ENCODE measurements around the gene LCLAT1. TPM values are rescaled to one million over a fixed set of nuclear protein-coding genes. Genes with fewer than 3 reads are reported as not detected.

Gene LCLAT1
- total and polyA plus RNA-seq, 2 of the 4 experiments (the other 2 are of a cell fraction), result 7.5 to 11.5 TPM

DNA sequence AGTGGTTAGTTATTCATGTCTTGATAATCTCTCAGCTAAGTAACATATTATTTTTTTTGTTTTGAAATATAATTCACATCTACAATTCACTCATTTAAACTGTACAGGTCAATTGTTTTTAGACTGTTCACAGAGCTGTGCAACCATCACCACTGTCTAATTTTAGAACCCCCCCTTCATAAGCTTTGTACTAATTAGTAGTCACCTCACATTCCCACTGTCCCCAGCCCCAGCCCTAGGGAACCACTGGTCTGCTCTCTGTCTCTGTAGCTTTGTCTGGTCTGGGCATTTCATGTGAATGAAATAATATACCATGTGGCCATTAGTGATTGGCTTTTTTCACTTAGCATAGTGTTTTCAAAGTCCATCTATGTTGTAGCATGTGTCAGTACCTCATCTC is 55.3 kb downstream of the LCLAT1 start:
- no TSS peak for BruUV-seq (replicated peaks)

More for the DNA sequence above, 55.3 kb downstream of the LCLAT1 start:
- 0 out of 2 replicates have a peak, but pooled peaks cover 5% of the 10 kb centered on the region for H3K9me1 ChIP-seq (ENCODE audit: insufficient read depth, low read length)
- peaks cover 17 to 21% of the 10 kb centered on the region in 2 experiments for H3K79me1 ChIP-seq (ENCODE audit: low read depth in 1 of 2, low read length in 2 of 2)
- H4K20me1 ChIP-seq (ENCODE audit: insufficient read depth, low read length), result no peaks in the 10 kb centered on the region
- no peak overlapping the region for H3K4me3 ChIP-seq (ENCODE audit: insufficient read depth, low read depth, low read length)
- dilution Hi-C loops (cut with HindIII; ENCODE audit: low sequenced_read_pairs, unreplicated experiment), result no loop called here
- in situ Hi-C loops (cut with MboI; ENCODE audit: low sequenced_read_pairs), result no loop called here
- no peaks in the 10 kb centered on the region for H3K27me3 ChIP-seq (ENCODE audit: control insufficient read depth, insufficient read depth, low read length)
- H2BK15ac ChIP-seq (ENCODE audit: low read depth, low read length), result no peak overlapping the region
- no peak for ATAC-seq (ENCODE audit: low read depth)
- no peak overlapping the region for H3K56ac ChIP-seq (ENCODE audit: extremely low read depth, insufficient read depth, low read length)
- H2BK120ac ChIP-seq (ENCODE audit: low read depth, low read length), result no peak overlapping the region
- H3K9me3 ChIP-seq (ENCODE audit: control insufficient read depth, insufficient read depth, low read length), result peaks cover 9% of the 10 kb centered on the region
- no peak overlapping the region for H2BK20ac ChIP-seq (ENCODE audit: low read depth, low read length)
- H2AFZ ChIP-seq (replicated peaks; ENCODE audit: low read length, poor library complexity), result no peak overlapping the region
- H2AK5ac ChIP-seq (ENCODE audit: low read depth, low read length), result no peak overlapping the region
- H3K9ac ChIP-seq (ENCODE audit: low read depth, low read length), result no peak overlapping the region
- H4K8ac ChIP-seq (ENCODE audit: low read depth in 2 of 2, low read length in 2 of 2), result no peak overlapping the region
- no peak for DNase-seq
- TF ChIP-seq RCOR1 (IDR thresholded peaks at IDR 0.05; ENCODE audit: insufficient replicate concordance, low read length), result no peak
- TF ChIP-seq MAFK (IDR thresholded peaks at IDR 0.05; ENCODE audit: low read depth, low read length), result no peak
- no peak for TF ChIP-seq SMC3 (IDR thresholded peaks at IDR 0.05; ENCODE audit: low read depth, low read length)
- TF ChIP-seq MXI1 (IDR thresholded peaks at IDR 0.05; ENCODE audit: borderline replicate concordance, low read depth, low read length), result no peak
- TF ChIP-seq, protein P1, sequence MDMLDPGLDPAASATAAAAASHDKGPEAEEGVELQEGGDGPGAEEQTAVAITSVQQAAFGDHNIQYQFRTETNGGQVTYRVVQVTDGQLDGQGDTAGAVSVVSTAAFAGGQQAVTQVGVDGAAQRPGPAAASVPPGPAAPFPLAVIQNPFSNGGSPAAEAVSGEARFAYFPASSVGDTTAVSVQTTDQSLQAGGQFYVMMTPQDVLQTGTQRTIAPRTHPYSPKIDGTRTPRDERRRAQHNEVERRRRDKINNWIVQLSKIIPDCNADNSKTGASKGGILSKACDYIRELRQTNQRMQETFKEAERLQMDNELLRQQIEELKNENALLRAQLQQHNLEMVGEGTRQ (IDR thresholded peaks at IDR 0.05; ENCODE audit: low read depth, low read length), result no peak
- no peak for TF ChIP-seq CTCF (conservative IDR thresholded peaks at IDR 0.05; ENCODE audit: low read depth, low read length)
- no peak for TF ChIP-seq RAD21 (IDR thresholded peaks at IDR 0.05; ENCODE audit: low read length)
- no peak for TF ChIP-seq CEBPB (IDR thresholded peaks at IDR 0.05; ENCODE audit: low read depth, low read length)
- no peak for TF ChIP-seq MAZ (IDR thresholded peaks at IDR 0.05; ENCODE audit: borderline replicate concordance, low read depth, low read length)
- TF ChIP-seq FOS (IDR thresholded peaks at IDR 0.05; ENCODE audit: low read depth, low read length), result no peak
- no peak for TF ChIP-seq ELK1 (IDR thresholded peaks at IDR 0.05; ENCODE audit: borderline replicate concordance, low read depth, low read length)
- TF ChIP-seq CHD1 (IDR thresholded peaks at IDR 0.05; ENCODE audit: low read depth, low read length), result no peak
- TF ChIP-seq BHLHE40 (IDR thresholded peaks at IDR 0.05; ENCODE audit: low read depth, low read length), result no peak
- TF ChIP-seq POLR2A (IDR thresholded peaks at IDR 0.05; ENCODE audit: low read depth, low read length), result no peak
- TF ChIP-seq NFE2L2 (IDR thresholded peaks at IDR 0.05; ENCODE audit: low read depth, low read length), result no peak
- no peak for TF ChIP-seq RFX5 (IDR thresholded peaks at IDR 0.05; ENCODE audit: low read depth, low read length)
- no peak overlapping the region for H3K23ac ChIP-seq (ENCODE audit: low read depth, low read length)
- H3K4ac ChIP-seq (ENCODE audit: low read depth, low read length), result no peak overlapping the region
- H3K36me3 ChIP-seq (ENCODE audit: control insufficient read depth, insufficient read depth, low read length), result peaks cover 4% of the 10 kb centered on the region; the same call in 1 of the 2 replicates
- no peak overlapping the region for H3K4me2 ChIP-seq (ENCODE audit: low read depth, low read length)
- ChIA-PET CTCF (no interaction called here), POLR2A (ENCODE audit: unreplicated experiment) (no interaction called here)
- H3K4me1 ChIP-seq (ENCODE audit: control insufficient read depth, insufficient read depth, low read length), result peaks cover 7% of the 10 kb centered on the region
- H3K27ac ChIP-seq (ENCODE audit: insufficient read depth, low read length), result no peak overlapping the region
- no peak overlapping the region for H3K14ac ChIP-seq (replicated peaks; ENCODE audit: low read depth, low read length)
- H3K18ac ChIP-seq (ENCODE audit: low read depth, low read length), result no peak overlapping the region
- intact Hi-C loops (cut with micrococcal nuclease), result no loop called here
- no peak overlapping the region for H2BK5ac ChIP-seq (ENCODE audit: low read depth, low read length, poor library complexity, severe bottlenecking)
- H2AK9ac ChIP-seq (replicated peaks; ENCODE audit: low read depth, low read length, poor library complexity), result no peak overlapping the region
- H4K91ac ChIP-seq (ENCODE audit: insufficient read depth, low read depth, low read length), result no peak overlapping the region
- H4K5ac ChIP-seq (ENCODE audit: low read depth, low read length), result no peak overlapping the region
